C4-2B (cell line): ENCODE measurements around the gene DNALI1.
"Not testable (repeated sequence)": the region's sequence is repeated elsewhere in the genome, so short reads cannot be mapped to it uniquely, and the experiment has no call there.

ENCODE experiments used
- H3K27ac ChIP-seq: fragments of 450-650 bp; 2 replicates; pipeline ENCODE4 v1.5.1; 2017
- ZFX ChIP-seq: fragments of 450-650 bp; IDR thresholded peaks from 2 replicates; pipeline ENCODE4 v1.6.1; 2017
- TF ChIP-seq, protein P1 (sequence below): fragments of 450-650 bp; conservative IDR thresholded peaks from 2 replicates; pipeline ENCODE4 v1.5.1; 2017; ENCODE audit warnings: mild to moderate bottlenecking

The DNALI1 gene

DNA sequence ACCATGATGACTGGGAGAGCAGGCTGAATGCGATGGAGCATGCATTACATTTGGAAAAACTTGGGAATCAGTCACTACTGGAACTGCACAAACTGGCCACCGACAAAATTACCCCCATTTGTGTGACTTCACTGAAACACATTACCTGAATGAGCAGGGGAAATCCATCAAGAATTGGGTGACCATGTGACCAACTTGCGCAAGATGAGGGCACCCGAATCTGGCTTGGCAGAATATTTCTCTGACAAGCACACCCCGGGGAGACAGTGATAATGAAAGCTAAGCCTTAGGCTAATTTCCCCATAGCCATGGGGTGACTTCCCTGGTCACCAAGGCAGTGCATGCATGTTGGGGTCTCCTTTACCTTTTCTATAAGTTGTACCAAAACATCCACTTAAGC is 11.7 kb upstream of the DNALI1 start:
- no peak overlapping the region for H3K27ac ChIP-seq
- TF ChIP-seq ZFX = no peak
- TF ChIP-seq, protein P1, sequence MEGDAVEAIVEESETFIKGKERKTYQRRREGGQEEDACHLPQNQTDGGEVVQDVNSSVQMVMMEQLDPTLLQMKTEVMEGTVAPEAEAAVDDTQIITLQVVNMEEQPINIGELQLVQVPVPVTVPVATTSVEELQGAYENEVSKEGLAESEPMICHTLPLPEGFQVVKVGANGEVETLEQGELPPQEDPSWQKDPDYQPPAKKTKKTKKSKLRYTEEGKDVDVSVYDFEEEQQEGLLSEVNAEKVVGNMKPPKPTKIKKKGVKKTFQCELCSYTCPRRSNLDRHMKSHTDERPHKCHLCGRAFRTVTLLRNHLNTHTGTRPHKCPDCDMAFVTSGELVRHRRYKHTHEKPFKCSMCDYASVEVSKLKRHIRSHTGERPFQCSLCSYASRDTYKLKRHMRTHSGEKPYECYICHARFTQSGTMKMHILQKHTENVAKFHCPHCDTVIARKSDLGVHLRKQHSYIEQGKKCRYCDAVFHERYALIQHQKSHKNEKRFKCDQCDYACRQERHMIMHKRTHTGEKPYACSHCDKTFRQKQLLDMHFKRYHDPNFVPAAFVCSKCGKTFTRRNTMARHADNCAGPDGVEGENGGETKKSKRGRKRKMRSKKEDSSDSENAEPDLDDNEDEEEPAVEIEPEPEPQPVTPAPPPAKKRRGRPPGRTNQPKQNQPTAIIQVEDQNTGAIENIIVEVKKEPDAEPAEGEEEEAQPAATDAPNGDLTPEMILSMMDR = no peak

DNA sequence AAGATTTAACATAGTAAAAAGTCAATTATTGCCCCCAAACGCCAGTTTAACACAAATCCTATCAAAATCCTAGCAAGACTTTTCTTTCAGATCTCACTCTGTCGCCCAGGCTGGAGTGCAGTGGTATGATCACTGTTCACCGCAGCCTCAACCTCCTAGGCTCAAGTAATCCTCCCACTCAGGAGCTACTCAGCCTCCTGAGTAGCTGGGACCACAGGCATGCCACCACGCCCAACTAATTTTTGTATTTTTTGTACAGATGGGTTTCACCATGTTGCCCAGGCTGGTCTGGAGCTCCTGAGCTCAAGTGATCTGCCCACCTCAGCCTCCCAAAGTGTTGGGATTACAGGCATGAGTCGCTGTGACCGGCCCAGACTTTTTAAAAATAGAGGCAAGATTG is 7.4 kb upstream of the DNALI1 start:
- TF ChIP-seq, protein P1 = no peak
- TF ChIP-seq ZFX = no peak
- H3K27ac ChIP-seq = no peak overlapping the region

DNA sequence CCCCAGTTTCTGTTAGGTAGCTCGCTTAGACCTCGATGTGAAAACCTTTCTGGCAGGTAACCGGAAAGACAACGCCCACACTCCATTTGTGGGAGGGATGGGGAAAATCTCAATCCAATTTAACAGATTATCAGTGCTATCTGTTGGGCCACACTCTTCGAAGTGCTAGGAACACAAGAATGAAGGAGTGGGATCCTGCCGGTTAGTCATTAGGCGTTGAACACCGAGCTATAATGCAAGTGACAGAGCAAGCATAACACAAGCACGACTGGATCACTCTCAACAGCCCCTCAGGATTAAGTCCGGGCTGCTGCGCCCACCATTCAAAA is 3.2 kb upstream of the DNALI1 start:
- peak overlapping the region; percentile 88 for H3K27ac ChIP-seq
- TF ChIP-seq, protein P1 = no peak
- no peak for TF ChIP-seq ZFX

DNA sequence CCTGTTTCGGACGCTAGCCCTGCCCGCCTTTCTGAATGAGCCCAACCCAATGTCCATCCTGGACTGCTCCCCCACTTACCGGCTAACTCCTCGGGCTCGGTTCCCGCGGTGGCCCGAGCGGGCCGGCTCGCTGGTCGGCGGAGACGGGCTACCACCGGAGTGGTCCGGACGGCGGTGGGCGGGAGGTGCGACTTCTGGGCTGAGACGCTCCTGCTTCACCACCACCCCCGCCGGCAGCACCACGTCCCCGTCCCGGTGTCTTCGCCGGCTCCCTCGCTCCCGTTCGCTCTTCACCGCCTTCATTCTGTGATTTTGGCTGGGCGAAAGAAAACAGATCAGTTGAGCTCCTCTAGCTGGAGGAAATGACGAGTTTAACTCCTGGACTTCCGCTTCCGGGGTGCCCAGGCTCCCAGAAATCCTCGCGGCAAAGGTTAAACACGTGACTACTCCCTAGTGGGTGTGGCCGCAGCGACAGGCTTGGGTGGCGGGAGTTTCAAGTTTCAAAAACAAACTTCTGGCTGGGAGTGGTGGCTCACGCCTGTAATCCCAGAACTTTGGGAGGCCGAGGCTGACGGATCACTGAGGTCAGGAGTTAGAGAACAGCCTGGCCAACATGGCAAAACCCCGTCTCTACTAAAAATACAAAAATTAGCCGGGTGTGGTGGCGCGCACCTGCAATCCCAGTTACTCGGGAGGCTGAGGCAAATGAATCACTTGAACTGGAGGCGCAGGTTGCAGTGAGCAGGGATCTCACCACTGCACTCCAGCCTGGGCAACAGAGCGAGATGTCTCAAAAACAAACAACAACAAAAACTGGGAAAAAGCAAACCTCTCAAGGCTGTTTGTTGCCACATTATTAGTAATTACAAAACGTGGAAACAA is 2.6 kb upstream of the DNALI1 start, which contains the start of gene SNIP1:
Gene SNIP1 (minus strand): TSS at position 367 of the 882 bp plus-strand sequence. CDS start 64 bp downstream, at position 303.
- TF ChIP-seq, protein P1 = no peak
- no peak for TF ChIP-seq ZFX
- H3K27ac ChIP-seq = peak within 1 kb of the TSS; percentile 88

DNA sequence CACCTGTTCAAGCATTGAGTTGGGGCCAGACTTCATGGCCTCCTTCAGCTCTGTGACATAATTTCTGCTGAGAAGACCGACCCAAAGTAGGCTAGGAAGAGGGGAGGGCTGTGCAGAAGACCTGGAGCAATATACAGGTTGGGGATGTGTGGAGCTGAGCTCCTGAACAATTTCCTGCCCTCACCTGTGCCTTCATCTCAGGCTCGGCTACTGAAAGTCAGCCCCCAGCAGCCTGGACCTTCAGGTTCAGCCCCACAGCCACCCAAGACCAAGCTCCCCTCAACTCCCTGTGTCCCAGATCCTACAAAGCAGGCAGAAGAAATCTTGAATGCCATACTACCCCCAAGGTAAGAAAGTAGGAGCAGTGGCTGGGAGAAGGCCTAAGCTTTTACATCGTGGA is 662 bp downstream of the DNALI1 start:
- H3K27ac ChIP-seq = no peak overlapping the region
- no peak for TF ChIP-seq ZFX
- TF ChIP-seq, protein P1 = no peak

DNA sequence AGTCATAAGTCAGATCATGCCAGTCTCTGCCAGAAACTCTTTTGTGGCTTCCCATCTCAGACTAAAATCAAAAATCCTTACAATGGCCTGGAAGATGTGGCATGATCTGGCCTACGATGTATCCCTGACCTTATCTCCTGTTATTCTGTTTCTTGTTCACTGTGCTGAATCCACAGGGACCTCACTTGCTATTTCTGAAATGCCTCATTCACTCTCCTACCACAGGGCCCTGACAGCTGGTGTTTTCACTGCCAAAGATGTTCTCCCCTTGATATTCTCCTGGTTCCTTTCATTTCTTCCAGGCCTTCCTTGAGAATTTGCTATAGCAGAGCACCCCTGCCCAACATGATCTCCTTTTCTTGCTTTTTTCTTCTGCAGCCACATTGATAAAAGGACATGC is 1.7 kb downstream of the DNALI1 start:
- TF ChIP-seq, protein P1 = no peak
- TF ChIP-seq ZFX = no peak

DNA sequence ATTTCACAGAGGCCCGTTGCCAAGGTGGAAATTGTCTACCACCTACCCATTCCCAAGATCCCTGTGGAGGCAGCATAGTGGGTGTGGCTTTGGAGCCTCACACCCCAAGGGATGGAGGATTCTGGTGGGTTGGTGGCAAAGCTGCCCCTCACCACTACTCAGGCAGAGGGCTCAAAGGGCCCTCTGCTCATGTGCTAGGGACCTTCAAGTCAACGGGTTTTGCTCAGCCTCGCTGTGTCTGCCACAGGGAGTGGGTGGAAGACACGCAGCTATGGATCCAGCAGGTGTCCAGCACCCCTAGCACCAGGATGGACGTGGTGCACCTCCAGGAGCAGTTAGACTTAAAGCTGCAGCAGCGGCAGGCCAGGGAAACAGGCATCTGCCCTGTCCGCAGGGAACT is 2.3 kb downstream of the DNALI1 start:
- TF ChIP-seq, protein P1 = no peak
- no peak for TF ChIP-seq ZFX
- H3K27ac ChIP-seq = no peak overlapping the region

More for the DNA sequence above, 1.7 kb downstream of the DNALI1 start:
- no peak overlapping the region for H3K27ac ChIP-seq

DNA sequence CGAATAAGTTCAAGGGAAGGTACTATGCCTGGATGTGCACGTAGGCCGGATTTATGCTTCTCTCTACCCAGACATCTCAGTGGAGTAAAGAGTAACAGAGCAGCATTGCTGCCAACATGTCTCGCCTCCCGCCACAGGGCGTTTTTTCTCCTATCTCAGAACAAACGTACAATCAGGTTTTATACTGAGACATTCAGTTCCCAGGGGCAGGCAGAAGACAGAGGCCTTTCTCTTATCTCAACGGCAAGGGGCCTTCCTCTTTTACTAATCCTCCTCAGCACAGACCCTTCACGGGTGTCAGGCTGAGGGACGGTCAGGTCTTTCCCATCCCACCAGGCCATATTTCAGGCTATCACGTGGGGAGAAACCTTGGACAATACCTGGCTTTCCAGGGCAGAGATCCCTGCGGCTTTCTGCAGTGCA is 3.2 kb downstream of the DNALI1 start:
- H3K27ac ChIP-seq = not testable (repeated sequence)
